ENCODE measurements around the gene FHAD1. TPM values are rescaled to one million over a fixed set of nuclear protein-coding genes. Genes with fewer than 3 reads are reported as not detected.

The FHAD1 gene
- total RNA-seq, 4 donors from 2014 or later, result not detected

- Histone ChIP-seq H3K36me3 (no peaks in the 10 kb centered on the region), H3K4me3 (no peak overlapping the region), H3K27ac (no peak overlapping the region), H3K4me1 (no peaks in the 10 kb centered on the region), H3K27me3 (no peaks in the 10 kb centered on the region), H3K9me3 (no peaks in the 10 kb centered on the region)
- no peak for TF ChIP-seq POLR2A (IDR thresholded peaks at IDR 0.05)
- TF ChIP-seq, protein P1, sequence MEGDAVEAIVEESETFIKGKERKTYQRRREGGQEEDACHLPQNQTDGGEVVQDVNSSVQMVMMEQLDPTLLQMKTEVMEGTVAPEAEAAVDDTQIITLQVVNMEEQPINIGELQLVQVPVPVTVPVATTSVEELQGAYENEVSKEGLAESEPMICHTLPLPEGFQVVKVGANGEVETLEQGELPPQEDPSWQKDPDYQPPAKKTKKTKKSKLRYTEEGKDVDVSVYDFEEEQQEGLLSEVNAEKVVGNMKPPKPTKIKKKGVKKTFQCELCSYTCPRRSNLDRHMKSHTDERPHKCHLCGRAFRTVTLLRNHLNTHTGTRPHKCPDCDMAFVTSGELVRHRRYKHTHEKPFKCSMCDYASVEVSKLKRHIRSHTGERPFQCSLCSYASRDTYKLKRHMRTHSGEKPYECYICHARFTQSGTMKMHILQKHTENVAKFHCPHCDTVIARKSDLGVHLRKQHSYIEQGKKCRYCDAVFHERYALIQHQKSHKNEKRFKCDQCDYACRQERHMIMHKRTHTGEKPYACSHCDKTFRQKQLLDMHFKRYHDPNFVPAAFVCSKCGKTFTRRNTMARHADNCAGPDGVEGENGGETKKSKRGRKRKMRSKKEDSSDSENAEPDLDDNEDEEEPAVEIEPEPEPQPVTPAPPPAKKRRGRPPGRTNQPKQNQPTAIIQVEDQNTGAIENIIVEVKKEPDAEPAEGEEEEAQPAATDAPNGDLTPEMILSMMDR (IDR thresholded peaks at IDR 0.05 in 4 of 5, conservative IDR thresholded peaks at IDR 0.05 in 1 of 5), result no peak
- ATAC-seq (no peak), DNase-seq (no peak)
- in situ Hi-C loops (cut with MboI; ENCODE audit: low sequenced_read_pairs in 4 of 4) (no loop called here), intact Hi-C loops (cut with DNase I; ENCODE audit: low total_unique reads) (no loop called here)
Observed at GRCh38 chr1:15287035-15287979, 40.3 kb downstream of the FHAD1 start.

DNA sequence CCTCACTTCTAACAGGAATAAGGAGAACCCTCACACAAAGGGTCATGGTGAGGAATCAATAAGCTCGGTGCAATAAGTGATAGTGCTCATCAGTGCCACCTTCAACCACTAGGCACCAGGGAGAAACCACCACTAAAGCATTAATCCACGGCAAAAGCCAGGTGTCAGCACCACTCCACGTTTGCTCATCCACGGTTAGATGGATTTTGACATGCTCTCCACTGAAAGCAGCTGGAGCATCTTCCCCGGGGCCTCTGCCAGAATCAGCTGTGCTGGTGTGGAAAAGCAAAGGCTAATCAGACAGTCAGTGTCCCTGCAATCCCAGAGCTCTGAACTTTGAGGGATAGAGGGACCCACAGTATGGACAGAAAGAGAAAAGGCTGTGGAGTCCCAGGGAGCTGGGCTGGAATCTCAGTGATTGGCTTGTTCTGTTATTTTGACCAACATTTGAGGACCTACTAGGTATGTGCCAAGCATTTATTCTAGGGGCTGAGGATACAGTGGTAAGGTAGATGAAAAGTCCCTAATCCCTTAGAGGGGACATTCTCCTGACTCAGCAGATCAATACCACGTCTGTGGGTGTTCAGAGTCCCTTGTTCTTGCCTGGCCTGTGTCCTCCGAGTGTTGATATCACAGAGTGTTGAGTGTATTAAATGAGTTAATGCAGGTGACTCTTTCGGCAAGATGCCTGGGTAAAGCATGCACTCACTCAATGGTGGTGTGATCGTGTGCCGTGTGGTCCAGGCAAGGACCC, 41.3 kb downstream of the FHAD1 start:
- Histone ChIP-seq H3K4me3 (no peak overlapping the region), H3K27ac (no peak overlapping the region), H3K27me3 (no peaks in the 10 kb centered on the region), H3K36me3 (no peaks in the 10 kb centered on the region), H3K4me1 (no peaks in the 10 kb centered on the region), H3K9me3 (no peaks in the 10 kb centered on the region)
- intact Hi-C loops (cut with DNase I; ENCODE audit: low total_unique reads) (no loop called here), in situ Hi-C loops (cut with MboI; ENCODE audit: low sequenced_read_pairs in 4 of 4) (no loop called here)
- ATAC-seq (no peak), DNase-seq (no peak)
- TF ChIP-seq, protein P1 (IDR thresholded peaks at IDR 0.05 in 4 of 5, conservative IDR thresholded peaks at IDR 0.05 in 1 of 5), result no peak
- TF ChIP-seq POLR2A (IDR thresholded peaks at IDR 0.05), result no peak

DNA sequence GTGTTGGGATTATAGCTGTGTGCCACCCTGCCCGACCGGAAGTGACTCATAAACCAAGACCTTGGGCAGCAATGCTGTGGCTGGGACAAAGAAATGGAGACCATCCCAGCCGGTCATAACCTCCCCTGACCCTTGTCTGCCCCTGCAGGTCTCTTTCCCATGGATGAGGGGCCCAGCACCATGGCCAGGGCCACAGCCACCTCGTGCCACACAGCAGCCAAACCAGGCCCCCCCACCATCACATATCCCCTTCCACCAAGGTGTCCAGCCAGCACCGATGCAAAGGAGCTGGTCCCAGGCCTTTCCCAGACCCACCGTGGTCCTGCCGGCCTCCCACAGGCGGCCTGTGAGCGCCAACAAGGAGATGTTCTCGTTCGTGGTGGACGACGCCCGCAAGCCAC, 42.2 kb downstream of the FHAD1 start:
- intact Hi-C loops (cut with DNase I; ENCODE audit: low total_unique reads) (no loop called here), in situ Hi-C loops (cut with MboI; ENCODE audit: low sequenced_read_pairs in 4 of 4) (no loop called here)
- no peaks in the 10 kb centered on the region for H3K9me3 ChIP-seq
- DNase-seq (no peak), ATAC-seq (no peak)
- H3K4me1 ChIP-seq, result no peaks in the 10 kb centered on the region
- H3K36me3 ChIP-seq, result no peaks in the 10 kb centered on the region
- TF ChIP-seq, protein P1 (IDR thresholded peaks at IDR 0.05 in 4 of 5, conservative IDR thresholded peaks at IDR 0.05 in 1 of 5), result no peak
- TF ChIP-seq POLR2A (IDR thresholded peaks at IDR 0.05), result no peak
- no peak overlapping the region for H3K27ac ChIP-seq
- no peak overlapping the region for H3K4me3 ChIP-seq
- H3K27me3 ChIP-seq, result no peaks in the 10 kb centered on the region

GRCh38 chr1:15290382-15290781, 43.4 kb downstream of the FHAD1 start:
- H3K4me3 ChIP-seq, result no peak overlapping the region
- TF ChIP-seq, protein P1 (IDR thresholded peaks at IDR 0.05 in 4 of 5, conservative IDR thresholded peaks at IDR 0.05 in 1 of 5), result no peak
- TF ChIP-seq POLR2A (IDR thresholded peaks at IDR 0.05), result no peak
- no peaks in the 10 kb centered on the region for H3K4me1 ChIP-seq
- H3K9me3 ChIP-seq, result no peaks in the 10 kb centered on the region
- H3K27ac ChIP-seq, result no peak overlapping the region
- ATAC-seq, result no peak
- H3K27me3 ChIP-seq, result no peaks in the 10 kb centered on the region
- intact Hi-C loops (cut with DNase I; ENCODE audit: low total_unique reads), result no loop called here
- in situ Hi-C loops (cut with MboI; ENCODE audit: low sequenced_read_pairs in 4 of 4), result no loop called here
- no peak for DNase-seq
- H3K36me3 ChIP-seq, result no peaks in the 10 kb centered on the region
